ENCODE measurements around the gene ECHDC1.

- TF ChIP-seq CTCF (IDR thresholded peaks at IDR 0.05; ENCODE audit: borderline replicate concordance, extremely low read depth, low read length, poor library complexity, severe bottlenecking): no peak
- no peak for TF ChIP-seq EZH2 (IDR thresholded peaks at IDR 0.05; ENCODE audit: borderline replicate concordance, low read depth, low read length, severe bottlenecking)
Measured at GRCh38 chr6:127290391-127291265, 52.8 kb downstream of the ECHDC1 start.

All from DND-41 (cell line).